Measurements from ENCODE around the gene CHCHD6.

The CHCHD6 gene

DNA sequence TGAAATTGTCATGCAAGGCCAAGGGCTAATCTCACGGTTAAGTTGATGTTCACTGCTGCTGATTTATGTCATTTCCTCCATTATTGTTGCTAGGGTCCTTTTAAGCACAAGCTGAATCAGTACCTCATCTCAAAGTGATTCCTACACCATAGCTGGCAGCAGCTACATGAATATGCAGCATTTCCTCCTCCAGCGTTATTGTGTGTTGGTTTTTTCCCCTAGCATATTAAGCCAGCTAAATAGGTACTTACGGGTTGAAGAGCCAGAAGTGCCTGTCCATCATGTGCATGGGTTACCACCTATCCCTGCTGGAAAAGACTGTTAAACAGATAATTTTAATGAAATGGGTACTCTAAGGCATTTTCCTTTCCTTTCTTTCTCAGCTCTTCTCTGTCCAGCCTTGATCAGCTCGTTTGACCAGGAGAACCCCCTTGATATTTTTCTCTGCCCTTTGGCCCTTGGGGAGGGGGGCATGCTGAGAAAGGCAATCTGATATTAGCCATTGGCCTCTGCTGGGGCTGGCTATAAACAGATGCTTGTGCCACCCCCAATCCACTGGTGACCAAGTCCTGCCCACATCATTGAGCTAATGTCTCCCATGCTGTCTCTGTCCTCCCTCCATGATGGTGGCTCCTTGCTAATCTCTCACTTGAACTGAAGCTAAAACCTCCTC, 163.3 kb downstream of the CHCHD6 start:
- TF ChIP-seq, protein P1, sequence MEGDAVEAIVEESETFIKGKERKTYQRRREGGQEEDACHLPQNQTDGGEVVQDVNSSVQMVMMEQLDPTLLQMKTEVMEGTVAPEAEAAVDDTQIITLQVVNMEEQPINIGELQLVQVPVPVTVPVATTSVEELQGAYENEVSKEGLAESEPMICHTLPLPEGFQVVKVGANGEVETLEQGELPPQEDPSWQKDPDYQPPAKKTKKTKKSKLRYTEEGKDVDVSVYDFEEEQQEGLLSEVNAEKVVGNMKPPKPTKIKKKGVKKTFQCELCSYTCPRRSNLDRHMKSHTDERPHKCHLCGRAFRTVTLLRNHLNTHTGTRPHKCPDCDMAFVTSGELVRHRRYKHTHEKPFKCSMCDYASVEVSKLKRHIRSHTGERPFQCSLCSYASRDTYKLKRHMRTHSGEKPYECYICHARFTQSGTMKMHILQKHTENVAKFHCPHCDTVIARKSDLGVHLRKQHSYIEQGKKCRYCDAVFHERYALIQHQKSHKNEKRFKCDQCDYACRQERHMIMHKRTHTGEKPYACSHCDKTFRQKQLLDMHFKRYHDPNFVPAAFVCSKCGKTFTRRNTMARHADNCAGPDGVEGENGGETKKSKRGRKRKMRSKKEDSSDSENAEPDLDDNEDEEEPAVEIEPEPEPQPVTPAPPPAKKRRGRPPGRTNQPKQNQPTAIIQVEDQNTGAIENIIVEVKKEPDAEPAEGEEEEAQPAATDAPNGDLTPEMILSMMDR (IDR thresholded peaks at IDR 0.05; ENCODE audit: extremely low read depth, missing control alignments) = no peak
- DNase-seq (ENCODE audit: low spot score) = no peak

DNA sequence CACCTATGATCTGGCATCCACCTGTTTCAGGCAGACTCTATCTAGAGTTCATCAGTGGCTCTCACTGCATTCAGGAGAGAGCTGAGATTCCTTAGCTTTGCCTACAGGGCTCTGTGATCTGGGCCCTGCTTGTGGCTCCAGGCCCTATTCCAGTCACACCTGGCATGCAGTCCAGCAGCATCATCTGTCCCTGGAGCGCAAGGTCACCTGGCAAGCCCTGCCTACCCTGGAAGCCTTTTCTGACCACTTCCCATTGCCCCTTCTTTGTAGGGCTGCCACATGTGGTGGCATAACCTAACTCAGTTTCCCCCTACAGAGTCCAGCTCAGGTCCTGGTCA, 163.8 kb downstream of the CHCHD6 start:
- TF ChIP-seq, protein P1 (IDR thresholded peaks at IDR 0.05; ENCODE audit: extremely low read depth, missing control alignments) = no peak
- no peak for DNase-seq (ENCODE audit: low spot score)

DNA sequence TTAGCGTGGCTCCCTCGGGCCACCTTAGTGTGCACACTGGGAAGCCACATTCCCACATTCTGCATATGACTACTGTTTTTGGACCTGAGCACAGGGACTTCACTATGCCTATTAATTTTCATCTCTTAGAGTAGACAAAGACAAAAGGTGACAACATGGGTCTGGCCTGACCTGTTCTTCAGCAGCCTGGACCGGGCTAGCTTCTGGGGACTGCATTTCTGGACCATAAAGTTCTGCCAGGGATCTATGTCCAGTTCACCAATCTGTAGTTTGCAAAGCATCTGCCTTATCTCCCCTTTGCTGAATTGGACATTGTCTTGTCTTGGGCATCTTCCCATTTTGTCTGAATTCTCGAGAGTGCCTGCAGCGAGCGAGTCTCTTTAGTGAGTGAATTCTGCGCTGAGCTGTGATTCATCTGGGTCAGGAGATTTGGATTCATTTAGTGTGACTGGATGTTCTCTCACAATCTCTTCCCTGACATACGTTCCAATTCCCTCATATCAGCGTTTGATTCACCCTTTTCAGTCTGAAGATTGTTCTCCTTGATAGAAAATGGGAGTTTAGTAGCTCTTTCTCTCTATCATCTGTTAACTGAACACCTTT, 166.7 kb downstream of the CHCHD6 start:
- DNase-seq (ENCODE audit: low spot score) = no peak
- TF ChIP-seq, protein P1 (IDR thresholded peaks at IDR 0.05; ENCODE audit: extremely low read depth, missing control alignments) = no peak

DNA sequence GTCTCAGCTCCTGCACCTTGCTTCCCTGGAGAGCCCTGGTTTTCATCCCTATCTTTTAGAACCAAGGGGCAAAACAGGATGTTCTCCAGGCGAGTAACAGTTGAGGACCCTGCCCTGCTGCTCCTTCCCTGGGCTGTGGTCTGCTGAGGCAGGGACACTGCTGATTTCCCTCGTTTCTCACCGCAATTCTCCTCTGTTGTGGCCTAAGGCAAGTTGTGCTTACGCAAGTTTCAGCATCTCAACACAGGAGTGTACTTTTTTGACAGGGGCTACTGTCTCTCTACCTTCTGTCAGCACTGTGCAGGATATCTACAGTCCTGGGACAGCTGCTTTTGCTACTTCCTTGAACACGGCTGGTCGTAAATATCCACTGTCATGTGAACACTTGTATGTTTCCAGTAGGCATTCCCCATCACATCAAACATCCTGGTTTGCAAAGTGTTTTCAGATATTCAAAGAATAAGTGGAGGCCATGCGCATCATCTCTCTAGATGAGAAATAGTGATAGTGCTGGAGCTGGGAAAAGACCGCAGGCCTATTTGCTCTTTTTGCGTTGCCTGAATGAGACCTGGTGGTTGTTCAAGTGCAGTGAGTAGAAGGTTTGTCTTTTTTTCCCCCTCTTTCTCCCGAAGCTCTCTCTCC, 168.8 kb downstream of the CHCHD6 start:
- TF ChIP-seq, protein P1 (IDR thresholded peaks at IDR 0.05; ENCODE audit: extremely low read depth, missing control alignments) = no peak
- DNase-seq (ENCODE audit: low spot score) = no peak

DNA sequence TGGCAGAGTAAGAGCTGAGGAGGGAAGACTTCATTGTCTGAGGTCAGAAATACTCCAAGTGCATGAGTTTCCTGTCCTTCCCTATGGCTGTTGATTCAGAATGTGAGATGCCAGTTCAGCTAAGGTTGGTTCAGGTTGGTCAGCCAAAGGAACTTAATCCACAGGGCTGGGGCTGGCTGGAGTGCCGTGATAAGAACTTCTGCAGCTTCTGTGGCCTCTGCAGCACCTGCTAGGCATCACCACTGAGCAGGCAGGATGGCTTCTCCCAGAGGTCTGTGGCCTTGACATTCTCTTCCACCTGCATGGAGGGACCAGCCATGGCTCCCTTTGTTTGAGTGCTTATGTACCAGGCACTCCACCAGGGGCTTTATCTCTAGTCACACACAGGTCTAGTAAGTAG, 169.4 kb downstream of the CHCHD6 start:
- TF ChIP-seq, protein P1 (IDR thresholded peaks at IDR 0.05; ENCODE audit: extremely low read depth, missing control alignments) = no peak
- no peak for DNase-seq (ENCODE audit: low spot score)

DNA sequence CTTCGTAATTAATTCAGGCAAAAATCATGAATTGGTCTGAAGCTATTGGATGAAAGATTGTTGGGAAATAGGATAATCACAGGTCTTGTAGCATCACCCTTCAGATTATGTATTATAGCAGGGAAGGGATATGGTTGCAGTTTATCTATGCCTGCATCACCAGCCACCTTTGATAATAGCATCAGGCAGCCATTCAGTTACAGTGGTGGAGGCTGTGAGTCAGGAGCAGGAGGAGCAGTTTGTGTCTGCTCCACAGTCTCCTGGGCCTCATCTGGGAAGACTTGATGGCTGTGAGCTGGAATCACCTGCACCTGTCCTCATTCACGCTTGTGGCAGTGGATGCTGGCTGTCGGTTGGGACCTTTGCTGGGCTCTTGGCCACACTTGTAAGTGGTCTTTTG, 174.6 kb downstream of the CHCHD6 start:
- DNase-seq (ENCODE audit: low spot score) = no peak
- TF ChIP-seq, protein P1 (IDR thresholded peaks at IDR 0.05; ENCODE audit: extremely low read depth, missing control alignments) = no peak

DNA sequence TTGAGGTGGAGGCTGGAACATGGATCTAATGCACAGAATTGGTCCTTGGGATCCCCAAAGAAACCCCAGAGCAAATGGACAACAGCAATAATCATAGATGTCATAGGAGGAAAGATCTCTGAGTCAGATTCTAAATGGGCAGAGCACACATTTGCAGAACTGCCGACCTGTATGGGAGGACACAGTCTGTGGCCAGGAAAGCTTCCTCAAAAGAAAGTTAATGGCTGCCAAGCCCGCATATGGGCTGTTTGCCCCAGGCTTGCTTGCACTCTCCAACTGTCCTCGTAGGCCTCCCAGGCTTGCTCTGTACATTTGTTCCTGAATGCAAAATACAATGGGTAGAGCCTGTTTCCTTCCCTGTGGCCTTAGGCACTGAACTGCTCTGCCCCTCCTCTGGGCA, 176.9 kb downstream of the CHCHD6 start:
- TF ChIP-seq, protein P1 (IDR thresholded peaks at IDR 0.05; ENCODE audit: extremely low read depth, missing control alignments) = no peak

More for the DNA sequence above, 176.9 kb downstream of the CHCHD6 start:
- no peak for DNase-seq (ENCODE audit: low spot score)

Data from GM20000 (cell line).